HepG2 (cell line): Measurements from ENCODE around the gene ICAM3. TPM values are rescaled to one million over a fixed set of nuclear protein-coding genes. Genes with fewer than 3 reads are reported as not detected.

ENCODE experiments used
- ATAC-seq: fragments of 200-7000 bp; cut with Tn5 transposase; 3 replicates; pipeline ENCODE4 v1.9.1; 2020; ENCODE audit warnings: mild to moderate bottlenecking, moderate library complexity
- BruUV-seq: library from RNA; stranded (reverse); fragments of 400-500 nt; replicated peaks from 2 replicates; lab custom pipeline; 2021; lab: Mats Ljungman, UMichigan
- CTCF ChIA-PET: fragments of 300-600 bp; formaldehyde crosslinking; extraction: SDS; loops from one replicate; lab custom pipeline; 2021; ENCODE audit warnings: low total read pairs, inconsistent platforms, low intra/inter-chr PET ratio; lab: Yijun Ruan, JAX
- POLR2A ChIA-PET: fragments of 350-600 bp; sonication (Branson Sonifier 250); formaldehyde crosslinking; loops from one replicate; lab custom pipeline; 2020; ENCODE audit warnings: antibody characterized with exemption, inconsistent platforms; lab: Yijun Ruan, JAX
- DNase-seq: peaks from one replicate; pipeline ENCODE4 v3.0.0-alpha.2; 2015; ENCODE audit warnings: low spot score
- FAIRE-seq: peaks from 3 replicates; lab custom pipeline; 2011; peaks lifted over from hg19 to GRCh38; lab: Jason Lieb, UNC
- H2AFZ ChIP-seq: one replicate; pipeline ENCODE4 v1.6.1; 2011; ENCODE audit warnings: low read length, inconsistent platforms
- H3K27ac ChIP-seq: fragments of 300-600 bp; 3 replicates; pipeline ENCODE4 v1.8.0; 2011; ENCODE audit warnings: mixed run types, mild to moderate bottlenecking, mixed read lengths, low read length, inconsistent platforms; ENCODE audit not compliant: insufficient read depth; ENCODE audit errors: extremely low read length
- H3K27me3 ChIP-seq, 2 experiments: fragments of 200-600 bp in 1 of 2; 2 replicates in 1 of 2; 3 replicates in 1 of 2; pipeline versions ENCODE4 v1.6.0 to v1.8.0; 2011; ENCODE audit warnings: low read length in 2 of 2, mild to moderate bottlenecking in 2 of 2, moderate library complexity in 2 of 2, inconsistent platforms in 1 of 2; ENCODE audit not compliant: insufficient read depth in 2 of 2, control insufficient read depth in 1 of 2
- H3K36me3 ChIP-seq, 2 experiments: fragments of 200-600 bp in 1 of 2; replicated peaks in 1 of 2; 2 replicates in 1 of 2; 3 replicates in 1 of 2; pipeline versions ENCODE4 v1.5.1 to v1.8.0; 2011; ENCODE audit warnings: low read length in 2 of 2, inconsistent platforms in 1 of 2; ENCODE audit not compliant: insufficient read depth in 2 of 2, control insufficient read depth in 1 of 2
- H3K4me1 ChIP-seq: 2 replicates; pipeline ENCODE4 v1.5.1; 2012; ENCODE audit warnings: low read length, inconsistent platforms; ENCODE audit not compliant: insufficient read depth
- H3K4me2 ChIP-seq: 2 replicates; pipeline ENCODE4 v1.6.0; 2011; ENCODE audit warnings: low read depth, low read length, inconsistent platforms
- H3K4me3 ChIP-seq, 3 experiments: fragments of 200-600 bp in 1 of 3; sonication (generic), shearing (Covaris generic) in 1 of 3; replicated peaks in 1 of 3; 2 replicates each; pipeline ENCODE4 v1.5.1; 2011 to 2016; ENCODE audit warnings: low read length in 3 of 3, inconsistent platforms in 2 of 3, low read depth in 2 of 3, mild to moderate bottlenecking in 2 of 3, control low read depth in 1 of 3, mixed read lengths in 1 of 3; ENCODE audit not compliant: insufficient read depth in 1 of 3
- H3K79me2 ChIP-seq: one replicate; pipeline ENCODE4 v1.6.1; 2011; ENCODE audit warnings: low read length, inconsistent platforms; ENCODE audit not compliant: insufficient read depth
- H3K9ac ChIP-seq: 2 replicates; pipeline ENCODE4 v1.6.0; 2011; ENCODE audit warnings: mild to moderate bottlenecking, low read depth, low read length, inconsistent platforms; ENCODE audit not compliant: insufficient read depth
- H3K9me3 ChIP-seq: 2 replicates; pipeline ENCODE4 v1.5.1; 2012; ENCODE audit warnings: mild to moderate bottlenecking, low read length
- H4K20me1 ChIP-seq: 2 replicates; pipeline ENCODE4 v1.6.0; 2011; ENCODE audit warnings: inconsistent platforms, mild to moderate bottlenecking, low read length, moderate library complexity; ENCODE audit not compliant: insufficient read depth
- NR1H2 ChIP-seq: sonication (generic); formaldehyde crosslinking; IDR thresholded peaks from 2 replicates; pipeline ENCODE4 v1.8.1; 2022; ENCODE audit warnings: low read depth, missing genetic modification reagents, borderline replicate concordance
- POLR2A ChIP-seq, 2 experiments: IDR thresholded peaks; 2 replicates each; pipeline ENCODE4 v1.6.1; 2011; ENCODE audit warnings: low read depth in 2 of 2, low read length in 2 of 2, mild to moderate bottlenecking in 1 of 2, moderate library complexity in 1 of 2; ENCODE audit not compliant: insufficient read depth in 1 of 2
- POLR2AphosphoS5 ChIP-seq: IDR thresholded peaks from 2 replicates; pipeline ENCODE4 v1.6.1; 2012; ENCODE audit warnings: low read depth, low read length
- TEAD3 ChIP-seq: optimal IDR thresholded peaks from 2 replicates; pipeline ENCODE3; 2016; ENCODE audit warnings: borderline replicate concordance
- UBTF ChIP-seq: sonication (generic); formaldehyde crosslinking; IDR thresholded peaks from 2 replicates; pipeline ENCODE4 v1.4.0; 2020; ENCODE audit warnings: mild to moderate bottlenecking, missing genetic modification reagents
- ZNF142 ChIP-seq: sonication (generic); formaldehyde crosslinking; IDR thresholded peaks from 2 replicates; pipeline ENCODE4 v1.4.0; 2020; ENCODE audit warnings: missing genetic modification reagents
- ZNF280D ChIP-seq: sonication (generic); formaldehyde crosslinking; IDR thresholded peaks from 2 replicates; pipeline ENCODE4 v1.5.1; 2020; ENCODE audit warnings: mild to moderate bottlenecking, missing genetic modification reagents
- ZNF549 ChIP-seq: sonication (generic); formaldehyde crosslinking; IDR thresholded peaks from 2 replicates; pipeline ENCODE4 v1.5.0; 2020; ENCODE audit warnings: missing genetic modification reagents
- ZNF790 ChIP-seq: sonication (generic); formaldehyde crosslinking; IDR thresholded peaks from 2 replicates; pipeline ENCODE4 v1.8.0; 2022; ENCODE audit warnings: missing genetic modification reagents, mild to moderate bottlenecking, borderline replicate concordance
- ZNF83 ChIP-seq: sonication (generic); formaldehyde crosslinking; IDR thresholded peaks from 2 replicates; pipeline ENCODE4 v1.4.0; 2020; ENCODE audit warnings: missing genetic modification reagents, mild to moderate bottlenecking, borderline replicate concordance
- whole genome bisulfite sequencing: methylation state at CpG from one replicate; pipeline ENCODE4 v1.1.6; 2017; ENCODE audit warnings: low lambda C conversion rate; 5-methylcytosine and 5-hydroxymethylcytosine counted together
- in situ Hi-C: cut with HindIII; loops from 2 replicates; pipeline ENCODE4 v1.10.0; 2017; ENCODE audit warnings: low pct_unique_long_range_greater_than_20kb; ENCODE audit not compliant: extremely low pct_ligation_motif_present
- intact Hi-C: fragments of 100-400 bp; cut with micrococcal nuclease; formaldehyde crosslinking; loops from one replicate; pipeline ENCODE4 v1.10.0; 2022; ENCODE audit not compliant: unreplicated experiment
- polyA plus RNA-seq, 8 experiments: library from polyadenylated mRNA; depleted of rRNA in 3 of 8; stranded (reverse) in 7 of 8; unstranded in 1 of 8; fragments of >200 nt; fragmentation: Illumina TruSeq in 4 of 8; extraction: Trizol in 4 of 8; gene quantifications; 2 replicates each; pipeline versions ENCODE4 v1.2.1 to v1.2.3, GENCODE V29; 2011 to 2016; ENCODE audit warnings: low read depth in 4 of 8, missing spikeins in 1 of 8, mixed read lengths in 1 of 8; ENCODE audit not compliant: insufficient read depth in 1 of 8
- total RNA-seq, 5 experiments: library from RNA; depleted of rRNA; stranded (reverse); fragments of >200 nt; fragmentation: Illumina TruSeq; extraction: Trizol; gene quantifications; 2 replicates each; pipeline ENCODE4 v1.2.3, GENCODE V29; 2016; ENCODE audit warnings: low read depth in 1 of 5

ICAM3 gene
- total and polyA plus RNA-seq, 2 of the 13 experiments (the other 11 are each of a cell fraction or from before 2014, with no cell fraction given): 14.1 to 21.0 TPM

- Histone ChIP-seq H3K27ac (peak within 1 kb of the TSS; percentile 61), H3K4me1 (peaks cover 17% of the 10 kb centered on the region), H3K27me3 (no peaks in the 10 kb centered on the region; a peak in 2 of 5 replicates), H3K9ac (peak within 1 kb of the TSS; percentile 82), H3K4me3 (peak within 1 kb of the TSS; percentile 62 to 91 (median 76)), H4K20me1 (no peaks in the 10 kb centered on the region; the same call in 1 of the 2 replicates), H3K4me2 (peak within 1 kb of the TSS; percentile 88), H3K79me2 (peaks cover 5% of the 10 kb centered on the region), H3K9me3 (no peaks in the 10 kb centered on the region), H3K36me3 (peaks cover 11 to 29% of the 10 kb centered on the region in 2 experiments), H2AFZ (peak within 1 kb of the TSS; percentile 88)
- in situ Hi-C loops: no loop called here
- 2% methylated on average over 33 of the region's 55 CpGs for WGBS
- BruUV-seq: TSS peak; percentile 48
- peak; percentile 85 for ATAC-seq
- CTCF ChIA-PET: no interaction called here
- peak; percentile 42 for FAIRE-seq
- intact Hi-C loops: no loop called here
- POLR2A ChIA-PET: interaction anchor here (1.0 to 5.1 kb wide), 7 partner anchors 18 to 65 kb away, joined by 3 to 24 read pairs (median 3); partner anchors contain the start of genes ICAM1, ICAM4, ICAM5 and RAVER1
- DNase-seq: peak; percentile 83
- peak; percentile 80; the same call in 1 of the 2 replicates for TF ChIP-seq ZNF790 (CRISPR knock-in tag)
- TF ChIP-seq NR1H2 (CRISPR knock-in tag): no peak
- TF ChIP-seq UBTF: peak; percentile 85
- no peak for TF ChIP-seq ZNF142 (CRISPR knock-in tag)
- TF ChIP-seq TEAD3 (CRISPR knock-in tag): peak; percentile 9
- no peak for TF ChIP-seq ZNF549 (CRISPR knock-in tag)
- no peak for TF ChIP-seq ZNF83 (CRISPR knock-in tag)
- TF ChIP-seq POLR2AphosphoS5: peak; percentile 83
- TF ChIP-seq POLR2A (IDR thresholded peaks at IDR 0.05; ENCODE audit: insufficient read depth in 1 of 2, low read depth in 2 of 2, low read length in 2 of 2): peak; percentile 59 to 87
- no peak for TF ChIP-seq ZNF280D (CRISPR knock-in tag)
These were observed 23.8 kb downstream of the ICAM3 start, which contains the start of gene FDX2 for GRCh38 chr19:10315335-10316214. FDX2 (minus strand) TSS chr19:10316015; CDS start chr19:10315996, 19 bp downstream.
